ENCODE results near the gene OR1B1. TPM values are rescaled to one million over a fixed set of nuclear protein-coding genes. Genes with fewer than 3 reads are reported as not detected.

Gene OR1B1
- not detected in 2 replicates for total RNA-seq (2021)
- Bru-seq, nascent RNA: not detected
- BruChase-seq, experiment 1, labeled RNA remaining after a 2-hour chase: percentile 32 among the genes with signal in this experiment
- BruChase-seq, experiment 2, labeled RNA remaining after a 6-hour chase: not detected
- long read RNA-seq: 0 reads

DNA sequence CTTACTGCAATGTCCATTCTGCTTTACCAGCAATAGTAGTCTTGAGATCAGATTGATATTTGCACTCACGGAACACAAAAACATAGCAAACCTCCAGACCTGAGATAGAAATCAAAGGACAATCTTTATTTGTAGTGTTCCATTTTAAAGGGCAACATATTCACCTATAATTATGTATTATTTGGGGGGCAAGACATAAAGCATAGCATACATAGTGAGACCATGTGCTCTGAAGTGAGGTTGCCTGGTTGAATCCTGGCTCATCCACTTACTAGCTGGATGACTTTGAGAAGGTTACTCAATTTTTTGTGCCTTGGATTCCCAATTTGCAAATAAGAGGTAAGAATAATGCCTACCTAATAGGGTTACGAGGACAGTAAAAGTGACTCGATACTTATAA lies at the start of gene OR1B1:
OR1B1 (minus strand) TSS at position 101 of the 400 bp plus-strand sequence.
- Histone ChIP-seq H3K79me2 (ENCODE audit: low read depth) (no peaks in the 10 kb centered on the region), H3K4me2 (no peak within 1 kb of the TSS), H3F3A (ENCODE audit: insufficient read depth, low read depth) (no peaks in the 10 kb centered on the region), H3K9me3 (ENCODE audit: insufficient read depth, low read depth) (no peaks in the 10 kb centered on the region), H3K27me3 (ENCODE audit: insufficient read depth, low read depth) (peaks cover 12% of the 10 kb centered on the region; the same call in 1 of the 2 replicates), H3K4me1 (replicated peaks; ENCODE audit: insufficient read depth) (no peaks in the 10 kb centered on the region), H3K27ac (no peak within 1 kb of the TSS), H3K36me3 (ENCODE audit: low read depth) (no peaks in the 10 kb centered on the region), H4K20me1 (ENCODE audit: insufficient read depth) (no peaks in the 10 kb centered on the region), H3K4me3 (no peak within 1 kb of the TSS), H3K9me2 (ENCODE audit: insufficient read depth) (no peaks in the 10 kb centered on the region), H2AFZ (no peak within 1 kb of the TSS)
- POLR2A ChIA-PET (ENCODE audit: unreplicated experiment): interaction anchor here (0.7 kb wide), 1 partner anchor 1640 kb away, joined by 4 read pairs; no protein-coding TSS in a partner anchor
- DNase-seq: no peak
- CTCF ChIA-PET: no interaction called here
- BruUV-seq (replicated peaks): no TSS peak
- intact Hi-C loops (cut with micrococcal nuclease; ENCODE audit: unreplicated experiment): no loop called here
- no peak for TF ChIP-seq CTCF (conservative IDR thresholded peaks at IDR 0.05)

DNA sequence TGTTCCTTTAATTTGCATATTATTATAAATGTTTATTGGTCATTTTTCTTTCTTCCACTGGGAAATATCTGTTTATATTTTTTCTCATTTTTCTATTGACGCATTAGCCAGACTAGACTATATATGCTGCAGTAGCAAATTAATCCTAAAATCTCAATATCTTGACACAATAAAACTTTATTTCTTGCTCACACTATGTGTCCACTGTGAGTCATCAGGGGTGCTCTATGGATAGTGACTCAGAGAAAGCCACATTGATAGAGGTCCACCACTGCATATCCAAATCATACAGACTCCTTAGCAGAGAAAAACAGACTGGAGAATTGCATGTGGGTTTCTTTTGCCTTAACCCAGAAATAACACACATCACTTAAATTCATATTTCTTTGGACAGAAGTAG lies 38.3 kb upstream of the OR1B1 start:
- no peaks in the 10 kb centered on the region for H4K20me1 ChIP-seq (ENCODE audit: insufficient read depth)
- no peak overlapping the region for H2AFZ ChIP-seq
- H3K9me3 ChIP-seq (ENCODE audit: insufficient read depth, low read depth): no peaks in the 10 kb centered on the region
- intact Hi-C loops (cut with micrococcal nuclease; ENCODE audit: unreplicated experiment): no loop called here
- H3K4me2 ChIP-seq: no peak overlapping the region
- H3K79me2 ChIP-seq (ENCODE audit: low read depth): no peaks in the 10 kb centered on the region
- H3K9me2 ChIP-seq (ENCODE audit: insufficient read depth): no peaks in the 10 kb centered on the region
- no peaks in the 10 kb centered on the region for H3K4me1 ChIP-seq (replicated peaks; ENCODE audit: insufficient read depth)
- H3K27me3 ChIP-seq (ENCODE audit: insufficient read depth, low read depth): peaks cover 8% of the 10 kb centered on the region; the same call in 1 of the 2 replicates
- CTCF ChIA-PET: interaction anchor here (0.6 kb wide), 1 partner anchor 10 kb away, joined by 7 read pairs; no protein-coding TSS in a partner anchor
- H3F3A ChIP-seq (ENCODE audit: insufficient read depth, low read depth): no peaks in the 10 kb centered on the region
- no TSS peak for BruUV-seq (replicated peaks)
- no peak overlapping the region for H3K27ac ChIP-seq
- TF ChIP-seq EZH2 (IDR thresholded peaks at IDR 0.05; ENCODE audit: low read depth) (no peak), CTCF (conservative IDR thresholded peaks at IDR 0.05) (no peak)
- H3K36me3 ChIP-seq (ENCODE audit: low read depth): no peaks in the 10 kb centered on the region
- no peak overlapping the region for H3K4me3 ChIP-seq
- POLR2A ChIA-PET (ENCODE audit: unreplicated experiment): no interaction called here
- no peak for DNase-seq

DNA sequence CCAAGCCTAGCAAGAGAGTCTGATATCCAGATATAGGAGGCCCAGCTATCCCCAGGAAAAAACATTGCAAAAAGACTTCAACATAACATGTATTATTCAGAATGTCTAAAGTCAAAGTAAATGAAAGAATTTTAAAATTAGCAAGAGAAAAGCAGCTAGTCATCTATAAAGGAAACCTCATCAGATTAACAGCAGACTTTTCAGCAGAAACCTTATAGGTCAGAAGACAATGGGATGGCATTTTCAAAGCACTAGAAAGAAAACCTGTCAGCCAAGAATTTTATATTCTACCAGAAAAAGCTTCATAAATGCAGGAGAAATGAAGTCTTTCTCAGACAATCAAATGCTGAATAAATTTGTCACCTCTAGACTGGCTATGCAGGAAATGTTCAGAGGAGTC lies 27.4 kb upstream of the OR1B1 start:
- H3K79me2 ChIP-seq (ENCODE audit: low read depth): no peaks in the 10 kb centered on the region
- intact Hi-C loops (cut with micrococcal nuclease; ENCODE audit: unreplicated experiment): no loop called here
- BruUV-seq (replicated peaks): no TSS peak

More for the DNA sequence above, 27.4 kb upstream of the OR1B1 start:
- Histone ChIP-seq H3K27ac (no peak overlapping the region), H3K9me3 (ENCODE audit: insufficient read depth, low read depth) (0 out of 2 replicates have a peak, but pooled peaks cover 5% of the 10 kb centered on the region), H2AFZ (no peak overlapping the region), H3K36me3 (ENCODE audit: low read depth) (no peaks in the 10 kb centered on the region), H3K4me1 (replicated peaks; ENCODE audit: insufficient read depth) (no peaks in the 10 kb centered on the region), H3F3A (ENCODE audit: insufficient read depth, low read depth) (no peaks in the 10 kb centered on the region), H3K4me2 (no peak overlapping the region), H4K20me1 (ENCODE audit: insufficient read depth) (no peaks in the 10 kb centered on the region), H3K27me3 (ENCODE audit: insufficient read depth, low read depth) (no peaks in the 10 kb centered on the region), H3K9me2 (ENCODE audit: insufficient read depth) (no peaks in the 10 kb centered on the region), H3K4me3 (no peak overlapping the region)
- TF ChIP-seq EZH2 (IDR thresholded peaks at IDR 0.05; ENCODE audit: low read depth) (no peak), CTCF (conservative IDR thresholded peaks at IDR 0.05) (no peak)
- DNase-seq: no peak
- CTCF ChIA-PET: no interaction called here
- POLR2A ChIA-PET (ENCODE audit: unreplicated experiment): no interaction called here

All from PC-9 (cell line).